Mesenchymal stem cell (in vitro differentiated cells and primary cell): ENCODE data around the gene TARBP1.

ENCODE experiments used
- DNase-seq: peaks from one replicate; pipeline ENCODE4 v3.0.0-alpha.2; 2013
- H2AFZ ChIP-seq: one replicate; pipeline ENCODE4 v1.6.1; 2013; ENCODE audit warnings: low read depth, mild to moderate bottlenecking, control low read depth, inconsistent platforms, low read length, moderate library complexity
- H2AK5ac ChIP-seq: 2 replicates; pipeline ENCODE4 v1.6.1; 2013; ENCODE audit warnings: low read length, moderate library complexity, mild to moderate bottlenecking, inconsistent platforms; ENCODE audit not compliant: severe bottlenecking
- H2BK120ac ChIP-seq: one replicate; pipeline ENCODE4 v1.6.1; 2013; ENCODE audit warnings: low read depth, mild to moderate bottlenecking, inconsistent platforms, low read length, moderate library complexity
- H2BK12ac ChIP-seq, 2 experiments: one replicate each; pipeline ENCODE4 v1.6.1; 2013; ENCODE audit warnings: inconsistent platforms in 2 of 2, low read length in 2 of 2, mild to moderate bottlenecking in 2 of 2, moderate library complexity in 2 of 2, control low read depth in 1 of 2
- H2BK15ac ChIP-seq: one replicate; pipeline ENCODE4 v1.6.1; 2013; ENCODE audit warnings: mild to moderate bottlenecking, low read depth, inconsistent platforms; ENCODE audit not compliant: poor library complexity, severe bottlenecking
- H2BK5ac ChIP-seq: 2 replicates; pipeline ENCODE4 v1.6.1; 2013; ENCODE audit warnings: low read depth, mild to moderate bottlenecking, low read length, control low read depth, inconsistent platforms; ENCODE audit not compliant: poor library complexity, severe bottlenecking
- H3K14ac ChIP-seq, 2 experiments: one replicate each; pipeline ENCODE4 v1.6.1; 2013; ENCODE audit warnings: inconsistent platforms in 2 of 2, low read length in 2 of 2, control low read depth in 1 of 2, mild to moderate bottlenecking in 1 of 2, moderate library complexity in 1 of 2
- H3K18ac ChIP-seq, 2 experiments: one replicate each; pipeline ENCODE4 v1.6.1; 2013; ENCODE audit warnings: inconsistent platforms in 2 of 2, low read length in 2 of 2, control low read depth in 1 of 2, low read depth in 1 of 2, mild to moderate bottlenecking in 1 of 2
- H3K23ac ChIP-seq, 2 experiments: one replicate each; pipeline ENCODE4 v1.6.1; 2013; ENCODE audit warnings: inconsistent platforms in 2 of 2, low read length in 2 of 2, mild to moderate bottlenecking in 2 of 2, moderate library complexity in 2 of 2, control low read depth in 1 of 2
- H3K27ac ChIP-seq: 2 replicates; pipeline ENCODE4 v1.5.1; 2013; ENCODE audit warnings: mild to moderate bottlenecking, moderate library complexity, low read length, control low read depth, inconsistent platforms; ENCODE audit not compliant: poor library complexity, severe bottlenecking
- H3K27me3 ChIP-seq, 2 experiments: 2 replicates each; pipeline versions ENCODE4 v1.6.1 to v1.7.0; 2013; ENCODE audit warnings: low read length in 2 of 2, mild to moderate bottlenecking in 2 of 2, moderate library complexity in 2 of 2, control low read depth in 1 of 2, inconsistent platforms in 1 of 2; ENCODE audit not compliant: control insufficient read depth in 1 of 2, insufficient read depth in 1 of 2
- H3K36me3 ChIP-seq, 2 experiments: 2 replicates each; pipeline versions ENCODE4 v1.6.1 to v1.7.0; 2013; ENCODE audit warnings: low read length in 2 of 2, control low read depth in 1 of 2, inconsistent platforms in 1 of 2, low read depth in 1 of 2, mild to moderate bottlenecking in 1 of 2; ENCODE audit not compliant: insufficient read depth in 2 of 2, control insufficient read depth in 1 of 2
- H3K4ac ChIP-seq, 2 experiments: one replicate each; pipeline ENCODE4 v1.6.1; 2013; ENCODE audit warnings: inconsistent platforms in 2 of 2, low read length in 2 of 2, mild to moderate bottlenecking in 2 of 2, moderate library complexity in 2 of 2, control low read depth in 1 of 2, low read depth in 1 of 2
- H3K4me1 ChIP-seq: 2 replicates; pipeline ENCODE4 v1.6.1; 2013; ENCODE audit warnings: low read depth, low read length, control low read depth; ENCODE audit not compliant: control insufficient read depth, insufficient read depth
- H3K4me2 ChIP-seq: 2 replicates; pipeline ENCODE4 v1.6.1; 2013; ENCODE audit warnings: low read length, mild to moderate bottlenecking, inconsistent platforms; ENCODE audit not compliant: poor library complexity, severe bottlenecking
- H3K4me3 ChIP-seq, 2 experiments: 2 replicates each; pipeline versions ENCODE4 v1.5.1 to v1.7.0; 2013; ENCODE audit warnings: low read length in 2 of 2, mild to moderate bottlenecking in 2 of 2, control low read depth in 1 of 2, low read depth in 1 of 2; ENCODE audit not compliant: insufficient read depth in 1 of 2
- H3K79me1 ChIP-seq: replicated peaks from 2 replicates; pipeline ENCODE4 v1.6.1; 2013; ENCODE audit warnings: mild to moderate bottlenecking, control low read depth, low read length, inconsistent platforms; ENCODE audit not compliant: poor library complexity, severe bottlenecking
- H3K9ac ChIP-seq: 2 replicates; pipeline ENCODE4 v1.7.0; 2013; ENCODE audit warnings: mild to moderate bottlenecking, low read length, moderate library complexity
- H3K9me3 ChIP-seq: 2 replicates; pipeline ENCODE4 v1.7.0; 2013; ENCODE audit warnings: mild to moderate bottlenecking, low read length; ENCODE audit not compliant: control insufficient read depth
- H4K8ac ChIP-seq: one replicate; pipeline ENCODE4 v1.6.1; 2013; ENCODE audit warnings: inconsistent platforms, mild to moderate bottlenecking, low read length, moderate library complexity
- H4K91ac ChIP-seq: one replicate; pipeline ENCODE4 v1.6.1; 2013; ENCODE audit warnings: mild to moderate bottlenecking, low read length, inconsistent platforms
- WGBS: methylation state at CpG from one replicate; pipeline ENCODE4 v1.1.7; 2013; ENCODE audit warnings: mixed read lengths; 5-methylcytosine and 5-hydroxymethylcytosine counted together

The TARBP1 gene

GRCh38 chr1:234440348-234440747, 38.6 kb downstream of the TARBP1 start:
- no peak overlapping the region for H2AFZ ChIP-seq
- no peak overlapping the region for H2BK12ac ChIP-seq
- H3K9ac ChIP-seq, result no peak overlapping the region
- 91% methylated on average over 3 of the region's 3 CpGs for WGBS
- H4K8ac ChIP-seq, result no peak overlapping the region
- peak overlapping the region in 1 of 2 experiments; percentile 26 for H3K4me3 ChIP-seq
- H4K91ac ChIP-seq, result no peak overlapping the region
- no peak overlapping the region for H2BK5ac ChIP-seq
- H3K23ac ChIP-seq, result no peak overlapping the region
- no peak overlapping the region for H2BK120ac ChIP-seq
- H2AK5ac ChIP-seq, result no peak overlapping the region
- no peak overlapping the region for H3K27ac ChIP-seq
- no peak overlapping the region for H3K18ac ChIP-seq
- H3K4ac ChIP-seq, result no peak overlapping the region
- peaks cover 8 to 54% of the 10 kb centered on the region in 2 experiments for H3K36me3 ChIP-seq
- DNase-seq, result no peak
- no peak overlapping the region for H3K4me2 ChIP-seq
- H3K27me3 ChIP-seq, result no peaks in the 10 kb centered on the region
- peaks cover 6% of the 10 kb centered on the region for H3K79me1 ChIP-seq
- peaks cover 37% of the 10 kb centered on the region for H3K9me3 ChIP-seq
- no peak overlapping the region for H3K14ac ChIP-seq
- H3K4me1 ChIP-seq, result no peaks in the 10 kb centered on the region
- H2BK15ac ChIP-seq, result no peak overlapping the region

GRCh38 chr1:234438579-234438978, 40.4 kb downstream of the TARBP1 start:
- H3K79me1 ChIP-seq, result peaks cover 9% of the 10 kb centered on the region
- no peaks in the 10 kb centered on the region for H3K27me3 ChIP-seq
- no peaks in the 10 kb centered on the region for H3K4me1 ChIP-seq
- no peak overlapping the region for H2BK12ac ChIP-seq
- H2BK120ac ChIP-seq, result no peak overlapping the region
- H4K91ac ChIP-seq, result no peak overlapping the region
- H3K36me3 ChIP-seq, result peaks cover 10 to 44% of the 10 kb centered on the region in 2 experiments
- H2AFZ ChIP-seq, result no peak overlapping the region
- H4K8ac ChIP-seq, result no peak overlapping the region
- H3K9ac ChIP-seq, result no peak overlapping the region
- no peak overlapping the region for H3K14ac ChIP-seq
- H2BK5ac ChIP-seq, result no peak overlapping the region
- no peak overlapping the region for H3K4ac ChIP-seq
- no peak overlapping the region for H3K27ac ChIP-seq
- H3K18ac ChIP-seq, result no peak overlapping the region
- WGBS, result 100% methylated on average over 2 of the region's 4 CpGs
- H3K4me2 ChIP-seq, result no peak overlapping the region
- no peak overlapping the region for H3K23ac ChIP-seq
- H3K4me3 ChIP-seq, result no peak overlapping the region
- H2BK15ac ChIP-seq, result no peak overlapping the region
- no peak overlapping the region for H2AK5ac ChIP-seq
- DNase-seq, result no peak
- H3K9me3 ChIP-seq, result peaks cover 37% of the 10 kb centered on the region

GRCh38 chr1:234437423-234438171, 41.4 kb downstream of the TARBP1 start:
- H2BK15ac ChIP-seq, result no peak overlapping the region
- H3K27ac ChIP-seq, result no peak overlapping the region
- H3K18ac ChIP-seq, result no peak overlapping the region

GRCh38 chr1:234435620-234436019, 43.4 kb downstream of the TARBP1 start:
- Histone ChIP-seq H3K9ac (no peak overlapping the region), H3K36me3 (peaks cover 7 to 43% of the 10 kb centered on the region in 2 experiments), H2AFZ (no peak overlapping the region), H3K4me3 (no peak overlapping the region), H2BK120ac (no peak overlapping the region), H2BK5ac (no peak overlapping the region), H3K4me2 (no peak overlapping the region), H2AK5ac (no peak overlapping the region), H4K8ac (no peak overlapping the region), H3K4ac (no peak overlapping the region), H3K4me1 (no peaks in the 10 kb centered on the region), H3K18ac (no peak overlapping the region), H3K9me3 (peaks cover 25% of the 10 kb centered on the region), H3K23ac (no peak overlapping the region), H3K27me3 (no peaks in the 10 kb centered on the region), H3K14ac (no peak overlapping the region), H2BK12ac (no peak overlapping the region), H2BK15ac (no peak overlapping the region), H4K91ac (no peak overlapping the region), H3K79me1 (peaks cover 7% of the 10 kb centered on the region), H3K27ac (no peak overlapping the region)
- peak; percentile 4 for DNase-seq
- 76% methylated on average over 5 of the region's 8 CpGs for WGBS

More at GRCh38 chr1:234437423-234438171, 41.4 kb downstream of the TARBP1 start:
- Histone ChIP-seq H2AFZ (no peak overlapping the region), H3K4me3 (no peak overlapping the region), H4K91ac (no peak overlapping the region), H2BK120ac (no peak overlapping the region), H3K14ac (no peak overlapping the region), H2BK5ac (no peak overlapping the region), H3K4ac (no peak overlapping the region), H3K9ac (no peak overlapping the region), H2BK12ac (no peak overlapping the region), H3K4me1 (no peaks in the 10 kb centered on the region), H2AK5ac (no peak overlapping the region), H3K79me1 (peaks cover 7% of the 10 kb centered on the region), H3K27me3 (no peaks in the 10 kb centered on the region), H4K8ac (no peak overlapping the region), H3K36me3 (peaks cover 10 to 42% of the 10 kb centered on the region in 2 experiments), H3K23ac (peak overlapping the region in 1 of 2 experiments; percentile 69), H3K9me3 (peaks cover 37% of the 10 kb centered on the region), H3K4me2 (no peak overlapping the region)
- no peak for DNase-seq
- WGBS, result 97% methylated on average over 6 of the region's 6 CpGs
